IPS-NIHi7 (cell line): ENCODE measurements around the gene L3MBTL2.

Experiments
- DNase-seq: peaks from one replicate; pipeline ENCODE4 v3.0.0; 2012; ENCODE audit warnings: mixed read lengths; ENCODE audit errors: extremely low spot score

The L3MBTL2 gene

GRCh38 chr22:41273128-41273527 is 68.0 kb downstream of the L3MBTL2 start:
- DNase-seq, result no peak

- DNase-seq, result no peak
Observed at GRCh38 chr22:41274856-41275255, 69.7 kb downstream of the L3MBTL2 start.

- no peak for DNase-seq
Observed at GRCh38 chr22:41280065-41280464, 75.0 kb downstream of the L3MBTL2 start.

GRCh38 chr22:41280854-41281253 is 75.7 kb downstream of the L3MBTL2 start:
- no peak for DNase-seq
